GM21529 (cell line): ENCODE results near the gene DIP2A.
"Not testable (repeated sequence)": the region's sequence is repeated elsewhere in the genome, so short reads cannot be mapped to it uniquely, and the experiment has no call there.

Experiments
- ATAC-seq: cut with Tn5 transposase; IDR thresholded peaks from one replicate; pipeline ENCODE4 v1.9.1; 2021; ENCODE audit not compliant: unreplicated experiment

The DIP2A gene

DNA sequence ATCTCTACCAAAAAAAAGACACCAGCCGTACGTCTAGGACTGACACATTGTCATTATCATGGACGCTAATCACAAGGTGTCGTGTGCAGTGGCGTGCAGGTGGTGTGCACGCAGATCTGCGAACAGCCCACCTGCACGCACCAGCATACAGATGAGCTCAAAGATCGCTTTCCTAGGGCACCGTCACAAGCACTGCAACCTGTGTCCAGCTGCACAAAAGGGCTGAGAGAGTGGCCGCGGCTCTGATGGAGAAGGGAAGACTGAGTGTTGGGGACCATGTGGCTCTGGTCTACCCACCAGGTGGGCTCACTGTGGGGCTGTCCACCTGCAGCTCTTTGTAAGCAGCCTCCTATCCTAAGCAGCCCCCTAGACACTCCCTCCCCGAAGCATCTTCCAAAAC lies 95.3 kb downstream of the DIP2A start:
- no peak for ATAC-seq

DNA sequence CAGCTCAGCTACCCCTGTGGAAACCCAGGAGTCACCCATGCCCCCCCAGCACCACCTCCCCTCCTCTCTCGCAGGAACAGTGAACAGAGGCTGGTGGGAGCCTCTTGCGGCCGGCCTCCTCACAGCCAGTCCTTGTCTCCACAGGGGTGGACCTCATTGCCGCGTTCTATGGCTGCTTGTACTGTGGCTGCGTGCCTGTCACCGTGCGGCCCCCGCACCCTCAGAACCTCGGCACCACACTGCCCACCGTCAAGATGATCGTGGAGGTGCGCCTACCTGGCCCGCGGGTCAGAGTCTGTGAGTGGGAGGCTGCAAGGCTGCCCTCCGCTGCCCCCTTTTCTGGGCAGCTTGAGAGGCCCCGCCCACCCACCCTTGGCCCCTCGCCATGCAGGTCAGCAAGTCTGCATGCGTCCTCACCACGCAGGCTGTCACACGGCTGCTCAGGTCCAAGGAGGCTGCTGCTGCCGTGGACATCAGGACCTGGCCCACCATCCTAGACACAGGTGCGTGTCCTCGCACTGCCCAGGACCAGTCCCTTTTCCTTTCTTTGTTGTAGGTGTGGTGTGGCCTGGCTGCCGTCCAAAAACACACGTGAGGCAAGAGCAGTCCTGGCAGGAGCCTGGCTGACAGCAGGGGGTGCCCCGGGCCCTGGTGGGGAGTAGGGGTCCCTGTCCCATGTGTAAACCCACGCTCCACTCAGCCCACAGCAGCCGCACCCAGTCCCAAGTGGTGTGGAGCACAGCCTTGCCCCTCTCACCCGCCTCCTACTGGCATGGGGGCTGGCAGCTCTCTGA lies 95.9 kb downstream of the DIP2A start:
- no peak for ATAC-seq

DNA sequence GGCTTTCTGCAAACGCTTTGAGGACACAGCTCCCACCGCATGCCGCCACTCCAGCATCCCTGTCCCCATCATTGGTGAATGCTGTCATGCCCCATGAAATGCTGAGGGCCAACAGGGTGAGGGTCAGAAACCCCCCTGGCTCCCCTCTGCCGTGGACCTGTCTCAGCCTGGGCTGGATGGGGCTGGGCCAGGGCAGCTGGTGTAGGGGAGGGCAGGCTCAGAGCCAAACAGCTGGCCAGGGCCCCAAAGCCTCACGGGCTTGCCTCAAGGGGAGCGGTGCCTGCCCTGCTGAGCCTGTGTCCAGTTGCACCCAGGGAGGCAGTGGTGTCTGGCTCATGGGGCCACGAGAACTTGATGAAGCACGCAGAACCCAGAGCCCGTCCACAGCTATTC lies 96.5 kb downstream of the DIP2A start:
- ATAC-seq, result no peak

DNA sequence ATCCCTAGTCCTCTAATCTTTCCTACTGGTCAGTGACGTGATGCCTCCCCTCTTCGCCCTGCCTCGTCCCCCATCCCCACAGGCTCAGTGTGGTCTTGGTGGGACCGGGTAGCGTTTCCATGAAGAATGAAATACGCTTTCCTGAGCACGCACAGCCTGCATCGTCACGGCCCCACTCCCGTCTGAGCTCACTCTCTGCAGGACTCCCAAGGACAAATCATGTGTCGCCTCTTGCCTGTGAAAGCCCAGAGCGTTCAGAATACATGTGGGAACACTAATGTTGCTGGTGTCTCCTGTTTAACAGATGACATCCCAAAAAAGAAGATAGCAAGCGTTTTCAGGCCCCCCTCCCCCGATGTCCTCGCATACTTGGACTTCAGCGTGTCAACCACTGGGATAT lies 97.0 kb downstream of the DIP2A start:
- no peak for ATAC-seq

DNA sequence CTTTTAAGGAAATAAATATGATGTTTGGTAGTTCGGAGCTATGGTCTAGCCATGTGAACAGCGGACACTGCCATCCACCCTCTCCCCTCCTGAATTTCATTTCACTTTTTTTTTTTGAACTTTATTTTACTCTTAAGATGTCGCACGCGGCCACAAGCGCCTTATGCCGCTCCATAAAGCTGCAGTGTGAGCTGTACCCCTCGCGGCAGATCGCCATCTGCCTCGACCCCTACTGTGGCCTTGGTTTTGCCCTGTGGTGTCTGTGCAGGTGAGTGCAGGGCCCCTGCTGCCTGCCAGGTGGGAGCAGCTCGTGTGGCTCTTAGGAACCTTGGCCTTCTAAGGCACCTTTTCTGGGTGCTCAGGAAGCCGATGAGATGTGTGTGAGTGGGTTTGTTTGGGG lies 98.1 kb downstream of the DIP2A start:
- ATAC-seq, result no peak

DNA sequence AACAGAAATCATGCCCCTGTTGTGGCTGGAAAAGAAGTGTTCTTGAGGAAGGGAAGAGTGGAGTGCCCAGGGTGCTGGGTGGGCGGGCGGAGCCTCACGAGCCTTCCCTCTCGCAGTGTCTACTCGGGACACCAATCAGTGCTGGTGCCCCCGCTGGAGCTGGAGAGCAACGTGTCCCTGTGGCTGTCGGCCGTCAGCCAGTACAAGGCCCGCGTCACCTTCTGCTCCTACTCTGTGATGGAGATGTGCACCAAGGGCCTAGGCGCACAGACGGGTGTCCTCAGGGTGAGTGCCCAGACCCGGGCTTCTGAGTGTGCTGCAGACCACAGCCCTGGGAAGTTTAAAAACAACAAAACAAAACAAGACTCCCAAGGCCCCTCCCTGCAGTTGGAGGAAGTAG lies 98.8 kb downstream of the DIP2A start:
- no peak for ATAC-seq

DNA sequence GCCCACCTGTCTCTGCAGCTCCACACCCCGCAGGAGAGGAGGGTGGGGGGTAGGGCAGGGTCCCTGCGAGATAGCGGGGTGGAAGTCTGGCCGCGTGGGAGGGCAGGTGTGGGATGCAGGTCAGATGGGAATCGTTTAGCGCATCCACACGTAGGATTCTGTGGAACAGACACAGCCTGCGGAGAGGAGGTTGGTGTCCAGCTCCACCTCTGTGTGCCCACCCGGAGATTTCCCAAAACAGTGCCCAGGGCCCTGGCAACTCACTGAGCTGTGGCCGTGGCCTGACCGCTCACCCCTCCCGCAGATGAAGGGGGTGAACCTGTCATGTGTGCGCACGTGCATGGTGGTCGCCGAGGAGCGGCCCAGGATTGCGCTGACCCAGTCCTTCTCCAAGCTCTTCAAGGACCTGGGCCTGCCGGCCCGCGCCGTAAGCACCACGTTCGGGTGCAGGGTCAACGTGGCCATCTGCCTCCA lies 99.3 kb downstream of the DIP2A start:
- no peak for ATAC-seq

DNA sequence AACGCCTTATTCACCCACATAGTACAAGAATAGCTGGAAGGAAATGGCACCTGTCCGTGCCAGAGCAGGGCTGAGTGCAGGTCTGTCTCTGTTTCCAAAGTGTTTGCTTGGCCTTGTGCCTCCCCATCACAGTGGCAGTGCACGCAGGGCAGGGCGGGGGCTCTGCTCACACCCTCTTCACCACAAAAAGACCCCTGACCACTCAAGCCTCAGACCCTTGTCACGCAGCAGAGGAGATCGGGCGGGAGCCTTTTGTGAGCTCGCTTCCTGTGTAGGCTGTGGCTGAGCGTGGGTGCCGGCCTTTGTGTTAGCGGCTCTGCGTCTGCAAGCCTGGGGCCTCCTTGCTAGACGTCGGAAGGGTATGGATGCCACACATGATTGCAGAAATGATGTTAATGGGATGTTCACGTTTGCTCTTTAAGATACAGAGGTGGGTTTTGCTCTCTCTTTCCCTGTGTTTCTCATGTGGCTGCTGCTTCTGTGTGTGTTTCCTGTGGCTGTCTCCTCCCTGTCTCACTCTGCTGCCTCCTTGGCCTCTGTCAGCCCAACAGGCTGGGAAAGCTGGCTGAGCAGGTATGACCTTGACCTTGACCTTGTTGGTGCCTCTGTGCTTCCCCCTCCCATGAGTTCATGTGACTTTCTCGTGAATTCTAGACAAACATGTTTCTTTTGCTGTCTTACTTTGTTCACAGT lies 100.7 kb downstream of the DIP2A start:
- ATAC-seq, result peak; percentile 53

DNA sequence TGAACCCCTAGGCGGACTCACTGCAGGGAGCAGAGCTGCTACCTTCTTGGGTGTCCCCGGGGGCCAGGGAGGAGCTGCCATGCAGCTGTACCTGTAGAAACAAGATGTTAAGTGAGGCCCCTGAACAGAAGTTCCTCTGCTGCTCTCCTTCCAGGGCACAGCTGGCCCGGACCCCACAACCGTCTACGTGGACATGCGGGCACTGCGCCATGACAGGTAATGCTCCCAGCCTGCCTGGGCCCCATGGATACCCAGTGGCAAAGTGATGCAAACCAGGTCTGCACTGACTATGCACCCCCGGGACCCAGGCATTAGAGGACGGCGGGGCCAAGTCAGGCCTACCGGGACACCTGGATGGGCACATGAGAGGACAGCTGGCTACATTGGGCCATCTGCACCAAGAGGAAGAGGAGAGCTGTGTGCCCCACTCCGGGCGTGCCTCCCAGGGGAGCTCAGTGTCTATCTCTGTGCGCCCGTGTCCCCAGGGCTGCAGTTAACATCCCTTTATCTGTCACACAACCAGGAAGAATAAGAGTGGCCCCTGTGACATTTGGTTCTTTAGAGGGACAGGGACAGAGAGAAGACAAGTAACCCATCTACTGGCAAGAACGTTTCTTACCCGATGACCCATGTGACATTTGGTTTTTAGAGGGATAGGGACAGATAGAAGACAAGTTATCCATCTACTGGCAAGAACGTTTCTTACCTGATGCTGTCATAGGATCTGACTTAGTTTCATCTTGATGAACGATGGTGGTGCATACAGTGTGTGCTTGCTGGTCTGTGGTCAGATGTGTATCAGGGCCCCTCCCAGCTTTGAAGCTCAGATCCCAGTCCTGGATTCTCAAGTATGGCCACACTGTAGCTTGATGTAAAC lies 102.1 kb downstream of the DIP2A start:
- no peak for ATAC-seq

DNA sequence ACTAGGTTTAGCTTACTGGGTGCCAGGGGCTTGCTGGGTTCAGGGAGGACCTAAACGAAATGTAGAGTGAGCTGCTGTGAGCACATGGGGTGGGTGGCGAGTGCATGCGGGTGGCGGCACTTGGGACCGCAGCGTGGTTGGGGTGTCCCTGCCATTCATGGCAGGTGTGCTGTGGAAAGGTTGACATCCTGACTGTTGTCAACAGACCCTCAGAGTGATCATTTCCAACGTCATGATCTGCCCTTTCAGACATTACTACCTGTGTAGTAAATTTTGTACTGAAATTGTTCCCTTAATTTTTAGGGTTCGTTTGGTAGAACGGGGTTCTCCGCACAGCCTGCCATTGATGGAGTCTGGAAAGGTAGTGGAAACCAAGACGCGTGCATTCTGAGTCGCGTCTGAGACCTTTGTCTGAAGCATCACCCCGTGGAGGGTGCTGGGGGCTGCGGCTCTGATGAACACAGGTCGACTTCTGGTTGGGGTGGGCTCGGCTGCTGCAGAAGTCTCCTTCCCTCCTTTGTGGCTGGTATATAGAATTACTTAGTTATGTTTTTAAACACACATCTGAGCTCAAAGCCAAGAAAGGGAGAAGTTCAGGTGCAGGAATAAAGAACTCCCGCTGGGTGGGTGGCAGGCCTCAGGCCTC lies 102.9 kb downstream of the DIP2A start:
- no peak for ATAC-seq

DNA sequence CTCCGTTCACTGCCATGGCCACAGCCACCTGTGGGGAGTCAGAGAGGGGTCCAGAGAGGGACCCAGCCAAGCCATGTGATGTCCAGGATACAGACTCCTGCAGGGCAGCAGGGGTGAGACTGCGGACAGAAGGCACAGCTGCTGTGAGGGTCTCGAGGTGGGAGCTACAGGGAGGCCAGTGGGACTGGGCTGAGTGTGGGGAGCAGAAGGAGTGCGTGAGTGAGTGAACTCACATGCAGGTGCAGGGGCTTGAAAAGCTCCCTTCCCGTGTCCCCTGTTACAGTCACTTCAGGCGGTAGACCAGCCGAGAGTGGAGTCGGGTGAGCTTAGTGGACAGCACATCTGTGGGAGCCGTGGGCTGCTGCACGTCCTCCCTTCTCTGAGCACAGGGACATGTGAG lies 103.8 kb downstream of the DIP2A start:
- ATAC-seq, result no peak

DNA sequence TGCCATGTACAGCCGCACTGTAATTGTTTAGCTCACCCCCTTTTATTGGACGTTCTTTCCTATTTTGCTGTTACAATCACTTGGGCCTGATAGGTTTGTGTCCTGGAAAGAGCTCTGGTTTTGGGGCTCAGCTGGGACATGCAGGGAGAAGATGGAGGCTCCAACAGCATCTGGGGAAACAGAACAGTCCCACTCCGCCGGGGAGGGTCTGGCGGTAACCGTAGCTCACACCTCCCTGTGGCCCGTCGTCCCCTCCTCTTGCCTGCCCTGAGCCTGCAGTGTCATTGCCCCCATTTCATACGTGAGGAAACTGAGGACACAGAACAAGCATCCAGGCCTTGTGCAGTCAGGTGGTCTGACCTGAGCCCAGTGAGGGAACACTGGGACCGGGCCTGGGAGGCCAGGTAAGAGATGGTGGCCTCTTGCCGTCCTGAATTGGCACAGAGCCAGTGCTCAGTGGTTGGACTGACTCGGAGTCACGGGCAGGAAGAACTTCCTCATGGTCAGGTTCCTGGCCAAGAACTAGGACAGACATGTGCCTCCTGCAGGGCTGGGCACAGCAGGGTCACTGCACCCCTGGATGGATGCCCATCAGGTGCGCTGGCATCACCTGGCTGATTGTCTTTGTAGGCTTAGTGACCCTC lies 104.4 kb downstream of the DIP2A start:
- ATAC-seq, result no peak

DNA sequence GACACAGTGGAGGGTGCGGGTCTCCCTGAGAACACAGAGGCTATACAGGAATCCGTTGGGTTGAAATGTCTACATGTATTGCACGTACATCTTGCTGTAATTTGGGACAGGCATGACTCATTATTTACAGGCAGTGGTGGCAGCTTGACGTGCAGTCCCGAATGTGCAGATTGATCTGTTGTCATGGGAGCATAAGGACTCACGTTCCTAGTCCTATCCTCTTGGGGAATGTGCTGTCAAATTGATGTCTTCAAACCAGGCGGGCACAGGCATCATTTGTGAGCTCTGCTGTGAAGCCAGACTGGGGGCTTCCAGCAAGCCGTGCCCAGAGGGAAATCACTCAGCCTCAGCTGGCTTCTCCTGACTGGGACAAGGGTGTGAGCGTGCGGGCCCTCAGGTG lies 105.7 kb downstream of the DIP2A start:
- ATAC-seq, result no peak

DNA sequence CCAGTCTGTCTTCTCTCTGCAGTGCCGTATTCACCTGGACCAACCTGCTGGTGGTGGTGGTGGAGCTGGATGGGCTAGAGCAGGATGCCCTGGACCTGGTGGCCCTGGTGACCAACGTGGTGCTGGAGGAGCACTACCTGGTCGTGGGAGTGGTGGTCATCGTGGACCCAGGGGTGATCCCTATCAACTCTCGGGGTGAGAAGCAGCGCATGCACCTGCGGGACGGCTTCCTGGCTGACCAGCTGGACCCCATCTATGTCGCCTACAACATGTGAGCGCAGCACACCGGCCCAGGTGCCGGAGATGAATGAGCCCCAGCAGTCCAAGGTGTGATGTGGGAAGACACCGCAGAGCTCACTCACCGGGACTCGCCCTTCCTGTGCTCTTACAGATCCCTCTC lies 108.7 kb downstream of the DIP2A start:
- no peak for ATAC-seq

DNA sequence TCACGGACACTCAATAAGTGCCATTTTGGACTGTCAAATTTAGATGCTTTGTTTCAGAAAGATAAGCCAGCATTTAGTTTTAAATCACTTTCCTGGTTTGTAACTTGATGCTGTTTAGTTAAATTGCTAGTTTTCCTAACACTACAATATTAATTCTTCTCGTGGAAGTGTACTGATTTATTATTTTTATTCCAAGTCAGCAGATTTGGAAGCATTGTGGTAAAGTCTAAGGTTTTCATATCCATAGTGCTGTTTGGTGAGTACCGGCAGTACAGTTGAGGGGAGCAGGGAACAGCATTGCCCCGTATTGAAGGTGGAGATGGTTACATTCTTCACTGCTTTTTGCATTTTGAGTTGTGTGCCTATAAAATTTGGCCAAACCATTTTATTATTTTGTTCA lies 109.9 kb downstream of the DIP2A start:
- ATAC-seq, result no peak

DNA sequence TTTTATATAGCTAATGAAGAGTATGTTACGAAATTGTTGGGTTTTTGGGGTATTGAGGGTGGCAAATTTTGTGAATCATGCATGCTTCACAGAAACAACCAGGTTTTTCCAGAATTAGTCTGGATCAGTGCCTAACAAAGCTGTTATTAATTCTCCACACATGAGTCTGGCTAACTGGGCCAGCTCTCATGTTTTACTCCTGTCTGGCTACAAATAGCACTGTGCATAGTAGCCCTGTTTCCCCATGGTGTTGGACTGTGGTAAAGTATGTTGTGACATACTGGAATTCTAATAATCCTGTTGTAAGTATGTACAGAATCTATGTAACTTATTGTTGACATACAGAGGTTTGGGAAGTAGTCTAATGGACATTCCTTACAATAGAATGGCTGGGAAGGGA lies 110.4 kb downstream of the DIP2A start:
- no peak for ATAC-seq

DNA sequence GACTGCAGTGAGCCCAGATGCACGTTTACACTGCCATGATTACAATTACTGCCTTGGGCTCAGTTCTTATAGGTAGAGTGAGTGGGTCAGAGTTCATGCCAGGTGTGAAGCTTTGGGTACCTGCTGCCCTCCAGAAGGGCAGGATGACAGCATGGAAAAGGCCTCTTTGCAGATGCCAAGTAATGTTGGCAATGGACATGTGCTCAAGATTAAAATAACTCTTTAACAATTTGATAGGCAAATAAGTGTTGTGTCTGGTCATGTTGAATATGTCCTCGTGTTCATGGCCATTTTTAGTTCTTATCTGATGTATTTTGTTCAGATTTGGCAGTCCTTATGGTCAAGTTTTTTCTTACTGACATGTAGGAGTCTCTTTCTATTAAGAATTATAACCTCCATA lies 111.4 kb downstream of the DIP2A start:
- no peak for ATAC-seq

DNA sequence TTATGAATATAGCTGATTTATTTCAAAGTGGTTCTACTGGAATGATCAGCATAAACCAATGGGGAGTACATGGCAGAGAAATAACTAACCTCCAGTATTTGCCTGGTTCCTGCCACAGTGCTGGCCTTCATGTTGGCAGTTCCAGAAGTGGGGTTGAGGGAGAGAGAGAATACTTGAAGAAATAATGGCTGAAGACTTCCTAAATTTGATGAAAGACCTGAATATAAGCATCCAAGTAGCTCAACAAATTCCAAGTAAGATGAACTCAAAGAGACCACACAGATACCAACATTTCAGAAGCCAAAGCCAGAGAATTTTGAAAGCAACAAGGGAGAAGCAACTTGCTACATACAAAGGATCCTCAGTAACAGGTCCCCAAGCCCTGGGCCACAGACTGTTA lies 111.9 kb downstream of the DIP2A start:
- ATAC-seq, result no peak

DNA sequence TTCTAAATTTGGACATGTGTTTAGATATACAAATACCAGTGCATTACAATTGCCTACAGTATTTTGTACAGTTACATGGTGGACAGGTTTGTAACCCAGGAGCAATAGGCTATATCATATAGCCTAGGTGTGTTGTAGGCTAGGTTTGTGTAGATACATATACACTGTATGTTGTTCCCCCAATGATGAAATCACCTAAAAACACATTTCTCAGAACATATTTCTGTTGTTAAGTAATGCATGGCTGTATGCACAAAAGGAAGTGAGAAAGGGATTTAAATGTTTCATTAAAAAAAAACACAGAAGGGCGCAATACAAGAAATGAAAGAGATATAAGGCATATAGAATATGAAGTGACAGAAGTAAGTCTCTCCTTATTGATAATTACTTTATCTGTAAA lies 114.2 kb downstream of the DIP2A start:
- ATAC-seq, result no peak

DNA sequence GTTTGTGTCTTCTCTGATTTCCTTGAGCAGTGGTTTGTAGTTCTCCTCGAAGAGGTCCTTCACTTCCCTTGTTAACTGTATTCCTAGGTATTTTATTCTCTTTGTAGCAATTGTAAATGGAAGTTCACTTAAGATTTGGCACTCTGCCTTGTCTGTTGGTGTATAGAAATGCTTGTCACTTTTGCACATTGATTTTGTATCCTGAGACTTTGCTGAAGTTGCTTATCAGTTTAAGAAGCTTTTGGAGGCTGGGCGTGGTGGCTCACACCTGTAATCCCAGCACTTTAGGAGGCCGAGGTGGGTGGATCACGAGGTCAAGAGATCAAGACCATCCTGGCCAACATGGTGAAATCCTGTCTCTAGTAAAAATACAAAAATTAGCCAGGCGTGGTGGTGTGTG lies 119.1 kb downstream of the DIP2A start:
- ATAC-seq, result not testable (repeated sequence)

DNA sequence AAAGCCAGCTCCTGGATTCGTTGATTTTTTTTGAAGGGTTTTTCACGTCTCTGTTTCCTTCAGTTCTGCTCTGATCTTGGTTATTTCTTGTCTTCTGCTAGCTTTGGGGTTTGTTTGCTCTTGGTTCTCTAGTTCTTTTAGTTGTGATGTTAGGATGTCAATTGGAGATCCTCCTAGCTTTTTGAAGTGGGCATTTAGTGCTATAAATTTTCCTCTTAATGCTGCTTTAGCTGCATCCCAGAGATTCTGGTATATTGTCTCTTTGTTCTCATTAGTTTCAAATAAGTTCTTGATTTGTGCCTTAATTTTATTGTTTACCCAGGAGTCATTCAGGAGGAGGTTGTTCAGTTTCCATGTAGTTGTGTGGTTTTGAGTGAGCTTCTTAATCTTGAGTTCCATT lies 120.7 kb downstream of the DIP2A start:
- not testable (repeated sequence) for ATAC-seq
